GM23338 (cell line): ENCODE measurements around the gene CDH23. TPM values are rescaled to one million over a fixed set of nuclear protein-coding genes. Genes with fewer than 3 reads are reported as not detected.

Experiments
- ATAC-seq: fragments of 200-7000 bp; cut with Tn5 transposase; 3 replicates; pipeline ENCODE4 v1.9.1; 2020
- DNase-seq: peaks from one replicate; pipeline ENCODE4 v3.0.0-alpha.2; 2015; ENCODE audit warnings: low spot score
- H2AFZ ChIP-seq: fragments of 200-600 bp; sonication (generic); 2 replicates; pipeline ENCODE4 v1.8.0; 2016; ENCODE audit warnings: antibody characterized with exemption, mild to moderate bottlenecking, moderate library complexity
- H3F3A ChIP-seq: fragments of 200-600 bp; sonication (generic); replicated peaks from 2 replicates; pipeline ENCODE4 v1.8.0; 2017; ENCODE audit warnings: antibody characterized with exemption, mixed run types, low read depth
- H3K27ac ChIP-seq: fragments of 200-600 bp; sonication (generic); 2 replicates; pipeline ENCODE4 v1.6.1; 2016; ENCODE audit warnings: low read depth
- H3K27me3 ChIP-seq: fragments of 200-600 bp; sonication (generic); 2 replicates; pipeline ENCODE4 v1.8.0; 2016; ENCODE audit warnings: mild to moderate bottlenecking, mixed run types, moderate library complexity; ENCODE audit not compliant: insufficient read depth
- H3K36me3 ChIP-seq: fragments of 200-600 bp; sonication (generic); 2 replicates; pipeline ENCODE4 v1.8.0; 2016; ENCODE audit warnings: mild to moderate bottlenecking; ENCODE audit not compliant: insufficient read depth
- H3K4me1 ChIP-seq: fragments of 200-600 bp; sonication (generic); 2 replicates; pipeline ENCODE4 v1.8.0; 2016; ENCODE audit warnings: mild to moderate bottlenecking, moderate library complexity; ENCODE audit not compliant: insufficient read depth
- H3K4me2 ChIP-seq: fragments of 200-600 bp; sonication (generic); 2 replicates; pipeline ENCODE4 v1.7.1; 2017; ENCODE audit warnings: mixed run types
- H3K4me3 ChIP-seq: fragments of 200-600 bp; sonication (generic); 2 replicates; pipeline ENCODE4 v1.6.1; 2016; ENCODE audit warnings: mixed run types
- H3K79me2 ChIP-seq: fragments of 200-600 bp; sonication (generic); replicated peaks from 2 replicates; pipeline ENCODE4 v1.8.0; 2017; ENCODE audit warnings: mild to moderate bottlenecking; ENCODE audit not compliant: insufficient read depth
- H3K9me2 ChIP-seq: fragments of 200-600 bp; sonication (generic); 2 replicates; pipeline ENCODE4 v1.8.0; 2017; ENCODE audit not compliant: insufficient read depth
- H4K20me1 ChIP-seq: fragments of 200-600 bp; sonication (generic); replicated peaks from 2 replicates; pipeline ENCODE4 v1.8.0; 2017; ENCODE audit warnings: mild to moderate bottlenecking; ENCODE audit not compliant: insufficient read depth
- H3K27ac Mint-ChIP-seq: 2 replicates; pipeline ENCODE4 v1.8.0; 2020; ENCODE audit warnings: inconsistent platforms, mild to moderate bottlenecking, moderate library complexity, mixed read lengths
- H3K27me3 Mint-ChIP-seq: 3 replicates; pipeline ENCODE4 v1.8.0; 2022; ENCODE audit warnings: low read depth, mild to moderate bottlenecking, moderate library complexity, mixed read lengths, inconsistent platforms; ENCODE audit not compliant: insufficient read depth, poor library complexity
- H3K36me3 Mint-ChIP-seq: 3 replicates; pipeline ENCODE4 v1.8.0; 2021; ENCODE audit warnings: low read depth, mild to moderate bottlenecking, inconsistent platforms, moderate library complexity, mixed read lengths
- H3K4me1 Mint-ChIP-seq: 3 replicates; pipeline ENCODE4 v1.8.0; 2020; ENCODE audit warnings: mild to moderate bottlenecking, inconsistent platforms, mixed read lengths
- H3K4me3 Mint-ChIP-seq: 3 replicates; pipeline ENCODE4 v1.8.0; 2021; ENCODE audit warnings: moderate library complexity, mild to moderate bottlenecking, inconsistent platforms, mixed read lengths
- H3K9me3 Mint-ChIP-seq: 3 replicates; pipeline ENCODE4 v1.8.0; 2020; ENCODE audit warnings: moderate library complexity, mild to moderate bottlenecking, inconsistent platforms, mixed read lengths
- CREB1 ChIP-seq: fragments of 250-450 bp; sonication (Bioruptor Pico); IDR thresholded peaks from 2 replicates; pipeline ENCODE4 v1.5.0; 2020; ENCODE audit warnings: low read depth, mild to moderate bottlenecking, moderate library complexity
- ETS1 ChIP-seq: IDR thresholded peaks from 2 replicates; pipeline ENCODE4 v1.6.1; 2016; ENCODE audit warnings: antibody characterized with exemption
- EZH2 ChIP-seq: fragments of 200-600 bp; sonication (generic); IDR thresholded peaks from one replicate; pipeline ENCODE4 v1.8.0; 2017; ENCODE audit warnings: antibody characterized with exemption, mild to moderate bottlenecking, low read depth; ENCODE audit not compliant: unreplicated experiment
- NANOG ChIP-seq: IDR thresholded peaks from 2 replicates; pipeline ENCODE4 v1.6.1; 2016; ENCODE audit warnings: antibody characterized with exemption, borderline replicate concordance
- POLR2AphosphoS5 ChIP-seq: IDR thresholded peaks from 2 replicates; pipeline ENCODE4 v1.6.1; 2016; ENCODE audit warnings: antibody characterized with exemption, low read depth
- polyA plus RNA-seq: library from polyadenylated mRNA; unstranded; fragments of >200 nt; fragmentation: Nextera tagmentation; extraction: Ambion mirVana; gene quantifications from 2 replicates; pipeline ENCODE4 v1.2.1, GENCODE V29; 2016
- total RNA-seq: library from RNA; depleted of rRNA; stranded (reverse); fragments of >200 nt; shearing (Covaris generic); gene quantifications from 2 replicates; pipeline ENCODE4 v1.2.3, GENCODE V29; 2014
- TF ChIP-seq, protein P1 (sequence below): IDR thresholded peaks from one replicate; pipeline ENCODE4 v1.6.1; 2018; ENCODE audit warnings: antibody characterized with exemption; ENCODE audit not compliant: unreplicated experiment
- TF ChIP-seq, protein P2 (sequence below), 2 experiments: fragments of 200-600 bp in 1 of 2; sonication (generic) in 1 of 2; conservative IDR thresholded peaks; 2 replicates each; pipeline versions ENCODE4 v1.5.1 to v1.6.1; 2016 to 2017; ENCODE audit warnings: antibody characterized with exemption in 2 of 2, low read depth in 2 of 2, mild to moderate bottlenecking in 2 of 2, moderate library complexity in 1 of 2

CDH23 gene
- total and polyA plus RNA-seq, 2 experiments from 2014 or later: 0.95 to 4.3 TPM

GRCh38 chr10:71611131-71611530 is 214.4 kb downstream of the CDH23 start (continued):
- no peak for TF ChIP-seq ETS1
- TF ChIP-seq, protein P1, sequence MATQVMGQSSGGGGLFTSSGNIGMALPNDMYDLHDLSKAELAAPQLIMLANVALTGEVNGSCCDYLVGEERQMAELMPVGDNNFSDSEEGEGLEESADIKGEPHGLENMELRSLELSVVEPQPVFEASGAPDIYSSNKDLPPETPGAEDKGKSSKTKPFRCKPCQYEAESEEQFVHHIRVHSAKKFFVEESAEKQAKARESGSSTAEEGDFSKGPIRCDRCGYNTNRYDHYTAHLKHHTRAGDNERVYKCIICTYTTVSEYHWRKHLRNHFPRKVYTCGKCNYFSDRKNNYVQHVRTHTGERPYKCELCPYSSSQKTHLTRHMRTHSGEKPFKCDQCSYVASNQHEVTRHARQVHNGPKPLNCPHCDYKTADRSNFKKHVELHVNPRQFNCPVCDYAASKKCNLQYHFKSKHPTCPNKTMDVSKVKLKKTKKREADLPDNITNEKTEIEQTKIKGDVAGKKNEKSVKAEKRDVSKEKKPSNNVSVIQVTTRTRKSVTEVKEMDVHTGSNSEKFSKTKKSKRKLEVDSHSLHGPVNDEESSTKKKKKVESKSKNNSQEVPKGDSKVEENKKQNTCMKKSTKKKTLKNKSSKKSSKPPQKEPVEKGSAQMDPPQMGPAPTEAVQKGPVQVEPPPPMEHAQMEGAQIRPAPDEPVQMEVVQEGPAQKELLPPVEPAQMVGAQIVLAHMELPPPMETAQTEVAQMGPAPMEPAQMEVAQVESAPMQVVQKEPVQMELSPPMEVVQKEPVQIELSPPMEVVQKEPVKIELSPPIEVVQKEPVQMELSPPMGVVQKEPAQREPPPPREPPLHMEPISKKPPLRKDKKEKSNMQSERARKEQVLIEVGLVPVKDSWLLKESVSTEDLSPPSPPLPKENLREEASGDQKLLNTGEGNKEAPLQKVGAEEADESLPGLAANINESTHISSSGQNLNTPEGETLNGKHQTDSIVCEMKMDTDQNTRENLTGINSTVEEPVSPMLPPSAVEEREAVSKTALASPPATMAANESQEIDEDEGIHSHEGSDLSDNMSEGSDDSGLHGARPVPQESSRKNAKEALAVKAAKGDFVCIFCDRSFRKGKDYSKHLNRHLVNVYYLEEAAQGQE: no peak

GRCh38 chr10:71611709-71612422 is 215.1 kb downstream of the CDH23 start:
- Histone ChIP-seq H2AFZ (no peak overlapping the region), H3F3A (no peaks in the 10 kb centered on the region), H3K9me2 (no peaks in the 10 kb centered on the region), H3K27me3 (no peaks in the 10 kb centered on the region), H3K79me2 (no peaks in the 10 kb centered on the region), H3K4me2 (no peak overlapping the region), H3K4me1 (no peaks in the 10 kb centered on the region), H3K36me3 (no peaks in the 10 kb centered on the region), H3K4me3 (no peak overlapping the region), H3K27ac (no peak overlapping the region), H4K20me1 (no peaks in the 10 kb centered on the region)
- DNase-seq (no peak), ATAC-seq (no peak)
- H3K4me3 Mint-ChIP-seq: no peak overlapping the region
- peaks cover 6% of the 10 kb centered on the region for H3K27me3 Mint-ChIP-seq
- H3K36me3 Mint-ChIP-seq: peaks cover 4% of the 10 kb centered on the region; the same call in 2 of the 3 replicates
- H3K9me3 Mint-ChIP-seq: peaks cover under 1% of the 10 kb centered on the region; the same call in 2 of the 3 replicates
- no peak overlapping the region for H3K27ac Mint-ChIP-seq
- H3K4me1 Mint-ChIP-seq: peaks cover 44% of the 10 kb centered on the region
- no peak for TF ChIP-seq POLR2AphosphoS5
- TF ChIP-seq, protein P1: no peak
- TF ChIP-seq CREB1 (CRISPR knock-in tag): no peak
- TF ChIP-seq, protein P2, sequence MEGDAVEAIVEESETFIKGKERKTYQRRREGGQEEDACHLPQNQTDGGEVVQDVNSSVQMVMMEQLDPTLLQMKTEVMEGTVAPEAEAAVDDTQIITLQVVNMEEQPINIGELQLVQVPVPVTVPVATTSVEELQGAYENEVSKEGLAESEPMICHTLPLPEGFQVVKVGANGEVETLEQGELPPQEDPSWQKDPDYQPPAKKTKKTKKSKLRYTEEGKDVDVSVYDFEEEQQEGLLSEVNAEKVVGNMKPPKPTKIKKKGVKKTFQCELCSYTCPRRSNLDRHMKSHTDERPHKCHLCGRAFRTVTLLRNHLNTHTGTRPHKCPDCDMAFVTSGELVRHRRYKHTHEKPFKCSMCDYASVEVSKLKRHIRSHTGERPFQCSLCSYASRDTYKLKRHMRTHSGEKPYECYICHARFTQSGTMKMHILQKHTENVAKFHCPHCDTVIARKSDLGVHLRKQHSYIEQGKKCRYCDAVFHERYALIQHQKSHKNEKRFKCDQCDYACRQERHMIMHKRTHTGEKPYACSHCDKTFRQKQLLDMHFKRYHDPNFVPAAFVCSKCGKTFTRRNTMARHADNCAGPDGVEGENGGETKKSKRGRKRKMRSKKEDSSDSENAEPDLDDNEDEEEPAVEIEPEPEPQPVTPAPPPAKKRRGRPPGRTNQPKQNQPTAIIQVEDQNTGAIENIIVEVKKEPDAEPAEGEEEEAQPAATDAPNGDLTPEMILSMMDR (conservative IDR thresholded peaks at IDR 0.05; ENCODE audit: low read depth in 2 of 2): no peak
- TF ChIP-seq NANOG: no peak
- no peak for TF ChIP-seq EZH2
